ELF-1 (cell line): ENCODE results near the gene ZBTB7C.

Experiments used
- DNase-seq: peaks from one replicate; pipeline ENCODE4 v3.0.0-alpha.2; 2016; ENCODE audit warnings: low read depth, low spot score

The ZBTB7C gene

DNA sequence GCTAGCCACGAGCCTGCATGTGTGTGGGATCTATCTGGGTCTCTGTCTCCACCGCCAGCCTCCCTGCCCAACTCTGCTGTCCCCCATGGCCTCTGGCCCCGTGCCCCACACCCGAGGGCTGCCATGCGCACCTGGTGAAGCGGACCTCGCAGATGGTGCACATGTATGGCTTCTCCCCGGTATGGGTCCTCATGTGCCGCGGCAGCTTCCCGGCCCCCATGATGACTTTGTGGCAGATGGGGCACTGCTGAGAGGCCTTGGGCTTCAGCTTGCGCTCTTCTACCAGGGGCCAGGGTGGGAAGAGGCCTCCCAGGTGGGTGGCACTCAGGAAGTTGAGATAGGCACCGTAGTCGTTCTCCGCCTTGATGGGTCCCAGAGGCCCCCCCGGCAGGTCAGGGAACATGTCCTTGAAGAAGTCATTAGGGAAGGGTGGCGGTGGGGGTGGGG, 369.4 kb downstream of the ZBTB7C start:
- DNase-seq, result no peak

DNA sequence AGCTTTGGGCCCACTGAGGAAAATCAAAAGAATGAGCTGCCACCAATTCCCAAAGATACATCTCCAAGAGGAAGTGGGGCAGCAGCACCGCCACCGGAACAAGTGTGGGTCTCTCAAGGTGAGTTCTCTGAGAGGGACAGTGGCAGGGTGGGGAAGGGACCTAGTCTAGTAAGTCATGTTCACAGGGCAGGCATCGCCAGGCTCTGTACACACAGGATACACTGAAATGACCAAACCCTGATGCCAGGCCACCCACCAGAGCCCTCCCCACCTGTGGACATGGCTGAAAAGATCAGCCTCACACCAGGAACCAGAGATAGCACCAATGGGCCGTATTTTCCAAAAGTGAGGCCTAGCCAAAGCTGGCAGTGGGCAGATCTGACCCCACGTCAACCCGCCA, 370.5 kb downstream of the ZBTB7C start:
- no peak for DNase-seq

DNA sequence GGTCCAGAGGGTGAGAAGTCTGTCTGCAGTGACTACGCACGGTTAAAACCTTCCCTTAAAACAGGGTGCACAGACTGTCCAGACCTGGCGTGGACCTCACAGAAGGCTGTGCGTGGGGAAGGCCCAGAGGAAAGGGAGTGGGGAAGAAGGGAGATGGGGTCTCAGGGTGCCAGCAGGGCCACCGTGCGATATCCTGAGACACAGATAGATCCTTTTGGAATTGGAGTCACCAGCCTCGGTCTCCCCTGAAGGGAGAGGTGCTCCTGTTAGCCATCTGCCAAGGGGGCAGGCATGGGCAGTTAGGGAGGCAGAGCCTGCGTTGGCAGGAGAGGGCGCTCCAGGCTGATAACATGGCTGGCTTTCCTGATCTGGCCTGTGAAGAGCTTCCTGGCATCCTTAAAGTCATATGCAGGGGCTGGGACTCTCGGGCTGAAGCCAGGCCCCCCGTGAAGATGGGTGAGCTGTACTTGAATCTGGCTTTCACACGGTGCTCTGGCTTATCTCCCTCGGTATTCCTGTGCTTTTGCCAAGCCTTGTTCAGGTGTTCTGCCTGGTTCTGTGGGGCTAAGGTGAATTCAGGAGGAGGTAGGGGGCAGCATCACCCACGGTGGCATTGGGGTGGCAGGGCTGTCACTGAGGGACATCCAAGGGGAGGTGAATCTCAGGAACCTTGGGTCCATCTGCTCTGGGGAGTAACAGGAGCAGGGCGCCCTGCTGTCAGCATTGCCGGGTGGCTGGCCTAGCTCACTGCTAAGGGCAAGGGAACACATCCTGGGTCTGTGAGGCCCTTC, 371.5 kb downstream of the ZBTB7C start:
- peak; percentile 44 for DNase-seq

DNA sequence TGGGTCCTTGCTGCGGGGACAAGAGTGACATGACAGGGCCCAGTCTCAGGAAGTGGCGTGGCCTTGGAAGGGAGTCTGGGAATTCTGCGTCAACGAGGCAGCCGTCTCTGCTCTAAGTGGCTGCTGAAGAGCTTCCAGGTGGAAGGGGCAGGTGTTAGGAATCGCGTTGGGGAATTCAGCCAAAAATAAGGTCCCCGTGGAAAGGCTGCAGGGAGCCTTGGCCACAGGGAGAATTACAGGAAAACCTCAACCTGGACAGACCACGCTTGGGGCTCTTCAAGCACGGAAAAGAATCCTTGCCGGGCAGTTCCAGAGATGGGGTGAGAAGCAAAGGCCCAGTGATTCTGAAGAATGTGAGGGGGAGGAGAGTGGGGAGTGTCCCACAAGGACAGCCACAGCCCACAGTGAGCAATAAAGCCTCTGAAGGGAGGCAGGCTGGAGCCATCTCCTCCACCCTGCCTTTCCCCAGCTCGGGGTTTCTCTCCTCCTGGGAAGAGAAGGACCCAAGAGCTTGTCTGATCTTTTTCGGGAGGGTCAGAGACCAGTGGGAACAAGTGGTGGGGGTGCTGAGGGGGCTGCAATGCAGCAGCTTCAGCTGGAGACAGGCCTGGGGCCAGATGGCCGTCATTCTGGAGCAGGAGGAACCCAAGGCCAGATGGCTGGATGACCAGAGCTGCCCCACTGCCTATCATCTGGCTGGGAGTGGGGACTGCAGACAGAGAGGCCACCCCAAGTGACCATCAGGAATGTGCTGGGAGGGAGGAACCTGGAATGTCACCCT, 372.4 kb downstream of the ZBTB7C start:
- DNase-seq, result no peak

DNA sequence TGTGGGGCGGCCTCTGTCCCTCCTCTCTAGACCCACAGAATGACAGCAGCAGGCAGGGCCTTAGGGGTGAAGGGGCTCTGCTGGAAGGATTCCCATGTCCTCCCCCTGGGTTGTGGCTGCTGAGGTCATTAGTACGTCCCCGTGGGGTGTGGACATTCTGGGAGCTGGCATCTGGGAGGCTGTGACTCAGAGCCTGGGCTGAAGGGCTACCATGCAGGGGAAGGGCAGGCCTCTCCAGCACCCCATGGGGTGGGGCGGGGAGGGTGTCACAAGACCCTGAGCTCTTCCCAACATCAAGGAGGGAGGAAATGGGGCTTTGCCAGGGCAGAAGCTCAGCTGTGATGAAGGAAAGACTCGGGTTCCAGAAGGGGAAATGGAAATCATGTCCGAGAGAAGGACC, 373.0 kb downstream of the ZBTB7C start:
- no peak for DNase-seq

DNA sequence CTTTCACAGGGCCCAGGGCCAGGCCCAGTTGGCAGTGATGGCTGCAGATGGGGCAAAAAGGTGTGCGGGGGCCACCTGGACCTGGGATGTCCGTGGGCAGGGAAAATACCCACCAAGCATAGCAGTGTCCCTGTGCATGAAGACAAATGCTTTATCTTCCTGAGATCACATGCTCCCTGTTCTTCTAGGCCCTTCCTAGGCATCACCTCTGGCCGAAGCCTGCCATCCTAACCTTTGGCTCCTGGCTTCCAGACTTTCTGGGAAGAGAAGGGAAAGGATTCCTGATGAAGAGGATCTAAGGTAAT, 373.7 kb downstream of the ZBTB7C start:
- DNase-seq, result no peak

DNA sequence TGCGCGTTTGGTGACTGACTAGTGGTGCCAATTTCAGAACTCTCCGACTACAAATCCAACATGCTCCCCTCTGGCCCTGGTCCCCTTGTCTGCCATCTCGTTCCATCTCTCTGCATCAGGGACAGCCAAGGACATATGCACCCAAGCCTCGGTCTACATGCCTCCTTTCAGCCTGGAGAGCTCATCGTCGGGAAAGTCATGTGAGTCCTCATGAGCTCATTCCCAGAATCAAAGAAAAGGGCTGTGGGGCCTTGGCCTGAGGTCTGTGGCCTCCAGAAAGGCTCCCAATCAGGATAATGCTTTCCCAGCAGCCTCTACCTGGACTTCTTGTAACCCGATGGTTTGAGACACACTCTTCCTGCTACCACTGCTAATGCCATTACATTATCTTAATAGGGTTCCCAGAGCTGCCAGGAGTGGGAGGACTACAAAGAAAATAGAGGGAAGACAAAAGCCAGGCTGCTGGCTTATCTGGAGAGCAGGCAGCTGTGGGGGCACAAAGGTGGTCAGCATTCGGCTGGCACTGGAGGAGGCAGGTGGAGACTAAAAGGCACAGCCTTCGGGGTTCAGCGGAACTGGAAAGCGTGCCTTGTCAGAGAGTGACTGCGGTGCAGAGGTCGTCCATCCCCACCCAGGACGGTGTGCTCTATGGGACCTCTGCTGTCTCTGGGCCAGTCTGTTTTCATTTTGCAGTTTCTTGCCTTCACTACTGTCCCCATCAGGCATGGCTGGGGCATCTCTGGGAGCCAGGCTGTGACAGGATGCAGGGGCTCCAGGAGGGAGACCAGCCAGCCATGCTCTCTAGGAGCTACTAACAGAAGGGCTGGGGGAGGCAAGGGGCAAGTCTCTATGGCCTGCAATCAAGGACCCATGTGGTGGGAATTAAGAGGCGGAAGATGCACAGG, 374.3 kb downstream of the ZBTB7C start:
- no peak for DNase-seq

DNA sequence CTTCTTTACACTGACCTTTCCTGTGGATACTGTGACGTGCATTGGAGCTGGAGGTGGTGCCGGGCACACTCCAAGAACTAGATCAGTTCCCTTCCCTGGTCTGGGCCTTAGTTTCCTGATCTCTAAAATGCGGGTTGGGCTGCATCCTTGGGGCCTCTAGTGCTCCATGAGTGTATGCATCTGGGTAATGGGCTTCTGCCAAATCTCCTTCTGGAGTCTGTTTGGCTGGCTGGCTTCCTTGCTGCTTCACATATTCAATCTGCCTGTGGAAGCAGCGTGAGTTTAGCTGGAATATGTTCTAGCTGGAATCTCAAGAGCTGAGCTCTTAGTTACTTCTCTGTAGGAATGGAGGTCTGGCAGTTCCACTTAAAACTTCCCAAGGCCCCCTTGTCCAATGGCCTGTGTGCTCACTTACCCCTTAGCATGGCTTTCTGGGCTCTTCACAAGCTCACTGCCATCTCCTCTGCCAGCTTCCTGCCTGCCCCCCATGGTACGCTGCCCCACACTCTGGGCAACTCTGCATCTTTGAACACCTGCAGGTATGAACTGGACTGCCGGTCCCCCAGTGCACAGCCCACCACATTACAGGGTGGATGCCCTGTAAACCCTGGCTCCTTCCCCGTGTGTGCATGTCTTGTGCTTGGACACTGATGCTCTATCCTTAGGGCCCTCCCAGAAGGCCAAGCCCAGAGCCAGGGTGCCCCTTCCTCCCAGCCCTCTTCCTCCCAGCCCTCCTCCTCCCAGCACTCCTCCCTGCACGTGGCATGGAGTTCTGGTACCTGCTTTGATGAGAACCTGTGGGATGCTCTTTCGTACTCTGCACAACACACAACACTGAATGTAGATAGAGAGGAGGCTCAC, 375.2 kb downstream of the ZBTB7C start:
- DNase-seq, result no peak

DNA sequence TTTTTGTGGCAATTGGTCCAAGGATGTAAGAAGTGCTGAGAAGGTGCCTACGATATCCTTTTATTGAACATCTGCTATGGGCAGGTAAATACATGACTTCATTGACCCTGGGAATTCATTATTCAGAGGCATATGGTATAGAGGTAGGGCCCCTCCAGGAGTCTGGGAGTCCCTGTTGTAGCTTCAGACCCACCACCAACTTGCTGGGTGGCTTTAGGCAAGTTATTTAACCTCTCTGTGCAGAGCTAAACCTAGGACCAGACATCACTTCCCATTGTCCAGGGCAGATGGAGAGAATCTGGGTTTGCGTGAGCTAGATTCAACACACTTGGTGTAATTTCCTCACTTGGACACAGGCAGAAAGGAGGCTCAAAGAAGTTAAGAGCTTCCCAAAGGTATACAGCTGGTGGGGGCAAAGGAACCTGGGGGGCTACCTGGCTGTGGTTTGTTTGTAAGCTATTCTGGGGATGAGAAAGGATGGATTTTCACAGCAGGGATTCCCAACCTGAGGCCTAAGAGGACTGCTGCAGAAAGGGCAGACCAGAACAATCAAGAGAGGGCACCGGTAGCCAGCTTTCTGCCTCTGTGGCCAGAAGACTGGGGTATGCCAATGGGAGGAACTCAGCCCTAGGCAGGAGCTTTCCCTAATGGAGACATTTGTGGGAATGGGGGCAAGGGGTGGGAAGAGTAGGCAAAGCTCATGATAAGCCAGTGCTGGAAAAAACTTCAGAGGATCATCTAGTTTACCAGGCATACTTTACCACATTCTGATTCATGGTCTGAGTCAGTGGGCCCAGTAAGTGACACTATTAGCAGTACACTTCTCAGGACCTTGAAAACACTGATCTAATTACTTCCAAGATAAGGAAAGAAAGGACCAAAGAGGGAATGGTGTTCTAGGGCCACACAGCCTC, 376.1 kb downstream of the ZBTB7C start:
- no peak for DNase-seq

DNA sequence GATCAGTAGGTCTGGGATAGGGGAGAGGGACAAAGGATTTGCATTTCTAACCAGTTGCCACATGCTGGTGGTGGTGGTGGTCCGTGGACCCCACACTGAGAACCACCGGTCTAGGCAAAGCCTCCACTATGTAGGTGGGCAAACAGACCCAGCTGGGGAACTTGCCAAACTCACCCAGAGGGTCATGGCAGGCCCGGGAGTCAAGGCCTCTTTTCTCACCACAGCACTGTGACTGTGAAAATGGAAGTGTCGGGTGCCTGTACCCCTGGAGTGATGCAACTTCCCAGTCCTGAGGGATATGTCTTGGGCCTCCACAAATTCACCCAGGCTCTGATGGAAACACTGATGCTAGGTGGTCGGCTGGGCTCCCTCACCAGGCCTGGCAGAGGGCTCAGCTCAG, 377.5 kb downstream of the ZBTB7C start:
- no peak for DNase-seq

DNA sequence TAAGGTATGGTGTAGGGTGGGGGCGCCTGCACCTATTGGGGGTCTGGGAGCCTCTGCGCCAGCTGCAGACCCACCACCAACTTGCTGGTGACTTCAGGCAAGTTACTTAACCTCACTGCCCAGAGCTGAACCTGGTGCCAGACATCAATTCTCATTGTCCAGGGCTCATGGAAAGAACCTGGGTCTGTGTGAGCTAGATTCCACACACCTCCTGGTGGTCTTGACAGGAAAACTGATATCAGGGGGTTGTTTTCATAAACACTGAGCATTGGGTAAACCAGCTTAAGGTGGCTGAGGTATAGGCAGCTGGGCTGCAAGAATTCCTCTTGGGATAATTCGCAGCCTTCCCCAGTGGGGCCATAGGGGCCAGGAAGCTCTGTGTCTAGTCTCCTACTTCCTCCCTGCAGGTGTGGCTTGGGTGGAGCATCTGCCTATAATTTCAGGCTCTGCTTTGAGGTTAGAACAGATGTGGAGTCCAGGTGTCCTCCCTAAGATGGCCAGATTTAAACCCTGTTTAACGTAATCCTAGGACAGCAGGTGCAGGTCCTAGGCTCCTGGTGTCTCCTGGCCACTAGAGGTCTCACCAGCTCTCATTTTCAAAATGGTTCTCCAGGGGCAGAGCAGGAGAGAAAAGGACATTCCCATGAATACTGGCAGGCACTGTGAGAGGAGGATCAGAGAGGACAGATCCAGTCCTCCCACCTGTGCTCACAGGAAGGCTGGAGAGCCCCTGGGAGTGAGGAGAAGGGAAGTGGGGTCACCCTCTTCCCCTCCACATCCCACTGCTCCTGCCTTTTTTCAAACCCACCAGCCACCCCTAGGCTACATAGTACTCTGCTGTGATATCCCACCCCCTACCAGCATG, 378.3 kb downstream of the ZBTB7C start:
- DNase-seq, result peak; percentile 73

DNA sequence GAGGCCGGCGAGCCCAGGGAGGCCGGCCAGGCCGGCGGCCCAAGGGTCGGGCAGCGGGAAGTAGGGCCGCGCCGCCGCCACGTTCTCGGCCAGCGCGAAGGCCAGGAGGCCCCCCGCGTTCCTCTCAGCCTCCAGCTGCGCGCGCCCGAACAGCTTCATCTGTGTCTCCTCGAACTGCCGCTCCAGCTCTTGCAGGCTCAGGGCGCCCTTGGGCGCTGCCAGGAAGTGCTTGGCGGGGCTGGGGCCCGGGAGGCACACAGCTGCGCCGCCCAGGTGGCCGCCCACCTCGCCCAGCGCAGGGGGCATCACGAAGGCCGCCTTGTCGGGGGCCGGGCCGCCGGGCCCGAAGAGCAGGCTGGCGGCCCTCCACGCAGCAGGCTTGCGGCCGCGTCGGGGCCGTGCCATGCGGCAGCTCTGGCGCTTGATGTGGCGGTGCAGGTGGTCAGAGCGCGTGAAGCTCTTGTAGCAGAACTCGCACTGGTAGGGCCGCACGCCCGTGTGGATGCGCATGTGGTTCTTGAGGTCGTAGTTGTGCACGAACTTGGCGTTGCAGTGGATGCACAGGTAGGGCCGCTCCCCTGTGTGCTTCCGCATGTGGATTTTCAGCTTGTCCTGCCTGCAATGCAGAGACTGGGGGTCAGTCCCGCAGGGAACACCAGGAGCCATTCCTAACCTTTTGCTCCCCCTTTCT, 379.7 kb downstream of the ZBTB7C start:
- no peak for DNase-seq

DNA sequence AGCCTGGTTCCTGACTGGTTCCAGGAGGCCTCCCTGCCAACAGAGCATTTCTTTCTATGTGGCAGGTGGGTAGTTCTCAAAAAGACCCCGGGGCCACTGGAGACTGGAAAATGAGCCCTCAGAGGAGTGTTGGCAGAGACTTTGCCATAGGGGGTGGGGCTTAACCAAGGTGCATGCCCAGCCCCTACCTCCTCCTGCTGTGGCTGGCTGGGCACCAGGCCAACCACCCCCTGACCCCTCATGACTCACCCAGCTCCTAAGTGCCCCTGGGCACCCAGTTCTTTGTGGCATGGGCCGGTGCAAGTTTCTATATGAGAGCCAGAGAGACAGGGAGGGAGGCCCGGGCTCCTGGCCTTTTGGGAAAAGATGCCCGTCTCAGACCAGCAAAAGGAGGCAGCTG, 380.5 kb downstream of the ZBTB7C start:
- DNase-seq, result no peak

DNA sequence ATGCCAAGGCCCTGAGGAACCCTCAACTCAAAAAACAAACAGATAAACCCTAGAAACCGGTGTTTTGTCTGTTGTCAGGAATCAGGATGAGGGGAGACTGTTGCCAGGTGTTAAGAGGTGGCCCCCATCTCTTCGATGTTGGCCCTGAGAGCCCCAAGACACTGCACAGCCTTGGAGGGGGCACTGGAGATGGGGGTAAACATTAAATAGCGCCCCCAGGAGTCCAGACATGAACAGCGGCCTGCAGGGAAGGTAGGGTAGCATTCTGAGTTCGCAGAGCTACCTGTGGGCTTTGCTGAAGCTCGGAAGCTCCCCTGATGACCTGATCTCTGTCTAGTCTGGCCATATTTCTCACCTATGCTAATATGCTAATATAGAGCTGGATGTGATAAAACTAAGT, 381.1 kb downstream of the ZBTB7C start:
- DNase-seq, result no peak

DNA sequence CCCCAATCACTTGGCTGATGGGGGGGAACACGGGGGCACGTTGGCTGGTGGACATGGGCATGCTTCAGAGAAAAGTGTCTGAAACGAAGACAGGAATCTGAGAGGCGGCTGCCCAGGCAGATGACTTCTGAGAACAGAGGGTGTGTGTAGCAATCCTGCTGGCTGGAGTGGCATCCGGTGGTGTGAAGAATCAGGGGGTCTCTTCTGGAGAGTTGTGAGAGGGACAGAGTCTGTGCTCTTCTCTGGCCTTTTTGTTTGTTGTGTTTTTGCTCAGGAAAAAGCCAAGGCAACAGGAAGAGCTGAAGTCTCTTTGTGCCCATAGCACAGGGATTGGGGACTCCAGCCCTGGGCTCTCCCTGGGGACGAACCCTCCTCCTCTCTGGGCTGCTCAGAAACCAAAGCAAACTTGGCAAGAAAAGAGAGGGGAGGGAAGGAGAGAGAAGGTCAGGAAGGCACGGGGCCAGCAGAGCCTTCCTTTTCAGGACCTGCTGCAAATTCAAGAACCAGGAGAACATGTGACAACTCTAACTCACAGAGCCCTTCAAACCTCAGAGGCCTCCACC, 381.7 kb downstream of the ZBTB7C start:
- no peak for DNase-seq

DNA sequence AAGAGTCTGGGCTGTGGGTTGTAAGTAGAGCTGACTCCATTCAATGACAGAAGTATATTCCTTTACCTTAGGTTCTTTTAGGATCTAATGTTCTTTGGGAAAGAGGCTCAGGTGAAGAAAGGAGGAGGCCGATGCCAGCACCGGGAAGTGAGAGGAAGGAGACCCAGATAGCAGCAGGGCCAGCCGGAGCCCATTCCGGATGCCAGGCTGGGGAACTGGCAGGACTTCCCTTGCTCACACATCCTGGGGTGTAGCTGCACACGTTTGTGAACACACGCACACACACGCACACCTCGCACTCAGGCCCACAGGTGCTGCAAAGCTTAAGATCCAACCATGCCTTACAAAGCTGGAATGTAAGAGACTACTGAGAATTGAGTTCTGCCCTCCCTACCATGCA, 383.0 kb downstream of the ZBTB7C start:
- no peak for DNase-seq

DNA sequence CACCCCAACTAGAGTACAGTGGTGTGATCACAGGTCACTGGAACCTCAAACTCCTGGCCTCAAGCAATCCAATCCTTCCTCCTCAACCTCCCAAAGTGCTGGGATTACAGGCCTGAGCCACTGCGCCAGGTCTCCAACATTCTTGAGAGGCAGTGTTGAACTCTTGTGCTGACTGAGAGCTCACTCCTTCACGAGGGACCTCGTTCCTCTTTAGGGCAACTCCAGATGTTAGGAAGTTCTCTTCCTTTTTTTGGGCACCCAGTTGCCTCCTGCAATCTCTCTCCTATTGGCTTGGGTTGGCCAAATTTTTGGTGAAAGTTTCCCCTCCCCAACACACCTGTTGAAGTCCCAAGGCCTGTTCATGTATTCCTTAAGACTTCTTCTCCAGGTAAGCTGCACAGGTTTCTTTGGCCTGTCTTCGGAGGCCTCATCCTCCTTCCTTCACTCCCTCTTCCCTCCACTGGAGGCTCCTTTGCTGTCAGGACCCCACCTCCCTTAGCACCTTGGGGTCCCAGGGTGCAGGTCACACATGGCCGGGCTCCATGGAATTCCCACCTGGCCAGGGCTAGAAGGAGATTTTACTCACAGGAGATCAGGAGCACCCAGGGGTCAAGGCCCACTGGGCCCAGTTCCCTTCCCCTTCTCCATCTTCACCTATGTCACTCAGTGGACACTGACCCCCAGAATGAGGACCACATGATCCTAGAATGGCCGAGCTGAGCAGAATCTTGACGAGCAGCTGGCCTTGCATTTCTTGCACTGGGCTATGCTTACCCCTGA, 384.1 kb downstream of the ZBTB7C start:
- no peak for DNase-seq
